Femur (tissue), 1 donor: Measurements from ENCODE around the gene HAGH.
"Not testable (repeated sequence)": the region's sequence is repeated elsewhere in the genome, so short reads cannot be mapped to it uniquely, and the experiment has no call there.

Source experiments
- DNase-seq: peaks from one replicate; pipeline ENCODE4 v3.0.0-alpha.2; 2017

HAGH gene

GRCh38 chr16:1826691-1827573 is at the start of gene HAGH, which contains the start of gene FAHD1:
TSS of gene HAGH (minus strand) at chr16:1826825. CDS start at chr16:1826787, 38 bp downstream.
TSS of gene FAHD1 (plus strand) at chr16:1827206. CDS start at chr16:1827239, 33 bp downstream.
- DNase-seq: peak; percentile 96

GRCh38 chr16:1876066-1876465 is 49.4 kb upstream of the HAGH start:
- DNase-seq: not testable (repeated sequence)

- no peak for DNase-seq
Observed at GRCh38 chr16:1874854-1875253, 48.2 kb upstream of the HAGH start.

- DNase-seq: peak; percentile 41
Observed at GRCh38 chr16:1871974-1872635, 45.5 kb upstream of the HAGH start, which contains the start of gene MEIOB. TSS of gene MEIOB (minus strand) at chr16:1872164. CDS start at chr16:1868175, 3,989 bp downstream.

- DNase-seq: no peak
Observed at GRCh38 chr16:1870365-1871082, 43.9 kb upstream of the HAGH start.

- DNase-seq: no peak
Observed at GRCh38 chr16:1865902-1866690, 39.5 kb upstream of the HAGH start.

GRCh38 chr16:1863681-1864460 is 37.2 kb upstream of the HAGH start:
- DNase-seq: no peak

GRCh38 chr16:1862394-1862793 is 35.8 kb upstream of the HAGH start:
- DNase-seq: no peak

GRCh38 chr16:1861730-1862129 is 35.1 kb upstream of the HAGH start:
- DNase-seq: no peak

GRCh38 chr16:1859650-1860049 is 33.0 kb upstream of the HAGH start:
- DNase-seq: no peak

GRCh38 chr16:1858189-1858865 is 31.7 kb upstream of the HAGH start:
- no peak for DNase-seq

GRCh38 chr16:1857433-1858097 is 30.9 kb upstream of the HAGH start:
- no peak for DNase-seq

GRCh38 chr16:1851793-1852192 is 25.2 kb upstream of the HAGH start:
- DNase-seq: no peak

- no peak for DNase-seq
Observed at GRCh38 chr16:1850981-1851380, 24.4 kb upstream of the HAGH start.

GRCh38 chr16:1846416-1846815 is 19.8 kb upstream of the HAGH start:
- no peak for DNase-seq

- DNase-seq: no peak
Observed at GRCh38 chr16:1845985-1846384, 19.4 kb upstream of the HAGH start.

GRCh38 chr16:1839554-1839953 is 12.9 kb upstream of the HAGH start:
- no peak for DNase-seq

- DNase-seq: no peak
Observed at GRCh38 chr16:1834096-1834495, 7.5 kb upstream of the HAGH start.

- DNase-seq: no peak
Observed at GRCh38 chr16:1832838-1833454, 6.3 kb upstream of the HAGH start.
